ENCODE measurements around the gene MGMT.

GRCh38 chr10:129607607-129608109 is 140.6 kb downstream of the MGMT start:
- TF ChIP-seq CTCF (conservative IDR thresholded peaks at IDR 0.05 in 1 of 2, IDR thresholded peaks at IDR 0.05 in 1 of 2; ENCODE audit: low read depth in 1 of 2, low read length in 2 of 2) (no peak), EZH2 (IDR thresholded peaks at IDR 0.05; ENCODE audit: low read length, missing control alignments) (no peak)

Data from fibroblast of lung (primary cell).